ENCODE measurements around the gene SPATS2L. TPM values are rescaled to one million over a fixed set of nuclear protein-coding genes. Genes with fewer than 3 reads are reported as not detected.

The SPATS2L gene
- total RNA-seq, 1 experiment from 2014 or later, result 47.3 TPM

- H3K4ac ChIP-seq (ENCODE audit: low read depth, low read length), result no peak overlapping the region
- H3K18ac ChIP-seq (ENCODE audit: insufficient read length, low read depth, low read length), result no peak overlapping the region
- H4K8ac ChIP-seq (replicated peaks; ENCODE audit: insufficient read length, low read depth, low read length), result no peak overlapping the region
- H3K23ac ChIP-seq (ENCODE audit: insufficient read length, low read depth, low read length), result no peak overlapping the region
- H3K4me2 ChIP-seq (ENCODE audit: insufficient read depth, insufficient read length, low read length), result no peak overlapping the region
- H4K91ac ChIP-seq (ENCODE audit: insufficient read length, low read depth, low read length), result no peak overlapping the region
- H4K20me1 ChIP-seq (ENCODE audit: control insufficient read depth, insufficient read depth, insufficient read length), result no peaks in the 10 kb centered on the region
- Mint-ChIP-seq H3K27me3 (ENCODE audit: low read depth) (no peaks in the 10 kb centered on the region), H3K27ac (no peak overlapping the region), H3K4me1 (peaks cover 10 to 19% of the 10 kb centered on the region in 2 experiments), H3K4me3 (no peak overlapping the region), H3K36me3 (ENCODE audit: insufficient read depth in 1 of 3, low read depth in 3 of 3) (no peaks in the 10 kb centered on the region), H3K9me3 (no peaks in the 10 kb centered on the region)
- no peaks in the 10 kb centered on the region for H3K9me3 ChIP-seq (ENCODE audit: control insufficient read depth, low read depth, low read length)
- no peak overlapping the region for H2BK15ac ChIP-seq (ENCODE audit: low read depth, low read length)
- no peak for TF ChIP-seq CTCF (conservative IDR thresholded peaks at IDR 0.05)
- no peak overlapping the region for H2BK12ac ChIP-seq (ENCODE audit: insufficient read length, low read depth, low read length)
- H3K79me2 ChIP-seq (ENCODE audit: insufficient read depth, low read length), result no peaks in the 10 kb centered on the region; the same call in 1 of the 2 replicates
- H2BK5ac ChIP-seq (ENCODE audit: insufficient read length, low read length), result no peak overlapping the region
- H2BK120ac ChIP-seq (ENCODE audit: low read depth, low read length, poor library complexity, severe bottlenecking), result no peak overlapping the region
- no peak overlapping the region for H2AK5ac ChIP-seq (ENCODE audit: insufficient read length, low read length)
- no peaks in the 10 kb centered on the region for H3K23me2 ChIP-seq (ENCODE audit: insufficient read length, low read depth, low read length, poor library complexity, severe bottlenecking)
- no peak overlapping the region for H4K5ac ChIP-seq (ENCODE audit: insufficient read length, low read depth, low read length)
- no peak overlapping the region for H3K27ac ChIP-seq (ENCODE audit: insufficient read length, low read depth, low read length)
- DNase-seq, result no peak
- no peak overlapping the region for H2AFZ ChIP-seq (ENCODE audit: low read length)
- H3K79me1 ChIP-seq (ENCODE audit: insufficient read depth, low read depth, low read length, poor library complexity, severe bottlenecking), result no peaks in the 10 kb centered on the region
- H2BK20ac ChIP-seq (ENCODE audit: low read depth, low read length, poor library complexity, severe bottlenecking), result no peak overlapping the region
- H3K9ac ChIP-seq (ENCODE audit: extremely low read depth, insufficient read length, low read length), result no peak overlapping the region
- no peak overlapping the region for H3K56ac ChIP-seq (ENCODE audit: insufficient read length, low read depth, low read length)
- no peaks in the 10 kb centered on the region for H3K27me3 ChIP-seq (ENCODE audit: insufficient read depth, low read length)
- peaks cover 4% of the 10 kb centered on the region; the same call in 1 of the 2 replicates for H3K4me1 ChIP-seq (ENCODE audit: insufficient read depth, low read length)
- H3T11ph ChIP-seq (ENCODE audit: low read length), result no peak overlapping the region
- H3K14ac ChIP-seq (ENCODE audit: insufficient read depth, low read length), result no peak overlapping the region
- WGBS (ENCODE audit: extremely low coverage, insufficient read length, low lambda C conversion rate), result no CpG with 5 or more reads among the region's 6 CpGs
These were observed 122.6 kb downstream of the SPATS2L start for GRCh38 chr2:200428961-200429665.
